CD4-positive, alpha-beta memory T cell (primary cell): ENCODE measurements around the gene MYBPH. TPM values are rescaled to one million over a fixed set of nuclear protein-coding genes. Genes with fewer than 3 reads are reported as not detected.

Source experiments
- CTCF ChIA-PET: fragments of 350-600 bp; sonication (Branson Sonifier 250); formaldehyde crosslinking; loops from one replicate; lab custom pipeline; 2021; ENCODE audit warnings: inconsistent platforms; ENCODE audit not compliant: partially characterized antibody; lab: Charles Lee
- POLR2A ChIA-PET: fragments of 350-600 bp; sonication (Branson Sonifier 250); formaldehyde crosslinking; loops from one replicate; lab custom pipeline; 2021; ENCODE audit not compliant: partially characterized antibody; lab: Charles Lee
- DNase-seq, 5 donors: peaks; one replicate each; pipeline versions ENCODE4 v3.0.0 to v3.0.0-alpha.2; 2020 to 2022; ENCODE audit warnings: mixed read lengths in 1 of 5
- H3K27ac ChIP-seq: one replicate; pipeline ENCODE4 v1.7.0; 2013; ENCODE audit warnings: low read depth, low read length
- H3K27me3 ChIP-seq: 2 replicates; pipeline ENCODE4 v1.7.0; 2013; ENCODE audit warnings: mild to moderate bottlenecking, low read length, moderate library complexity; ENCODE audit not compliant: insufficient read depth
- H3K36me3 ChIP-seq: 2 replicates; pipeline ENCODE4 v1.7.0; 2013; ENCODE audit warnings: mild to moderate bottlenecking, low read length, moderate library complexity; ENCODE audit not compliant: insufficient read depth
- H3K4me1 ChIP-seq: 2 replicates; pipeline ENCODE4 v1.7.0; 2013; ENCODE audit warnings: mild to moderate bottlenecking, low read length, moderate library complexity; ENCODE audit not compliant: insufficient read depth
- H3K4me3 ChIP-seq, 2 donors: one replicate each; pipeline ENCODE4 v1.7.0; 2013; ENCODE audit warnings: low read length in 2 of 2, mild to moderate bottlenecking in 1 of 2
- H3K9me3 ChIP-seq, 2 donors: one replicate each; pipeline ENCODE4 v1.7.0; 2013; ENCODE audit warnings: low read length in 2 of 2, control low read depth in 1 of 2; ENCODE audit not compliant: control insufficient read depth in 1 of 2
- H3K27ac Mint-ChIP-seq, 7 donors: one replicate each; pipeline ENCODE4 v1.8.0; 2020 to 2021; ENCODE audit warnings: mixed read lengths in 7 of 7, mild to moderate bottlenecking in 6 of 7, inconsistent platforms in 3 of 7, moderate library complexity in 3 of 7
- H3K27me3 Mint-ChIP-seq, 2 donors: one replicate each; pipeline ENCODE4 v1.8.0; 2020 to 2021; ENCODE audit warnings: mixed read lengths in 2 of 2
- H3K36me3 Mint-ChIP-seq, 2 donors: one replicate each; pipeline ENCODE4 v1.8.0; 2020 to 2021; ENCODE audit warnings: mixed read lengths in 2 of 2, inconsistent platforms in 1 of 2, mild to moderate bottlenecking in 1 of 2
- H3K4me1 Mint-ChIP-seq, 4 donors: one replicate each; pipeline ENCODE4 v1.8.0; 2020 to 2021; ENCODE audit warnings: mixed read lengths in 4 of 4, mild to moderate bottlenecking in 1 of 4
- H3K4me3 Mint-ChIP-seq, 8 donors: one replicate each; pipeline ENCODE4 v1.8.0; 2020 to 2021; ENCODE audit warnings: mixed read lengths in 8 of 8, mild to moderate bottlenecking in 7 of 8, moderate library complexity in 6 of 8, inconsistent platforms in 3 of 8
- H3K9me3 Mint-ChIP-seq, 8 donors: one replicate each; pipeline ENCODE4 v1.8.0; 2020 to 2021; ENCODE audit warnings: mixed read lengths in 8 of 8, mild to moderate bottlenecking in 5 of 8, inconsistent platforms in 3 of 8, moderate library complexity in 1 of 8
- intact Hi-C: fragments of 100-400 bp; cut with micrococcal nuclease; formaldehyde crosslinking; loops from one replicate; pipeline ENCODE4 v1.15.1; 2023
- polyA plus RNA-seq, 2 donors: library from polyadenylated mRNA; unstranded; fragments of 300-500 nt; fragmentation: Illumina TruSeq; gene quantifications; one replicate each; pipeline ENCODE4 v1.2.3, GENCODE V29; 2021
- total RNA-seq, 2 experiments: library from RNA; stranded (reverse); gene quantifications; one replicate each; pipeline ENCODE4 v1.2.3, GENCODE V29; 2021

MYBPH gene
- total RNA-seq (not detected), polyA plus RNA-seq (not detected)

GRCh38 chr1:203175237-203175826 lies at the start of gene MYBPH:
Gene MYBPH (minus strand): TSS chr1:203175826. CDS start chr1:203175755, 71 bp downstream.
- H3K9me3 ChIP-seq, result no peaks in the 10 kb centered on the region
- no peaks in the 10 kb centered on the region for H3K4me1 Mint-ChIP-seq
- no peak for DNase-seq
- H3K27me3 ChIP-seq, result no peaks in the 10 kb centered on the region
- no peaks in the 10 kb centered on the region for H3K36me3 ChIP-seq
- no peaks in the 10 kb centered on the region for H3K4me1 ChIP-seq
- intact Hi-C loops, result no loop called here
- H3K27me3 Mint-ChIP-seq, result peaks cover 4 to 6% of the 10 kb centered on the region in 2 donors
- H3K4me3 ChIP-seq, result no peak within 1 kb of the TSS
- no peaks in the 10 kb centered on the region for H3K36me3 Mint-ChIP-seq
- H3K27ac Mint-ChIP-seq, result no peak within 1 kb of the TSS
- H3K9me3 Mint-ChIP-seq, result no peaks in the 10 kb centered on the region
- no peak within 1 kb of the TSS for H3K27ac ChIP-seq
- CTCF ChIA-PET, result interaction anchor here (1.1 kb wide), 1 partner anchor 36 kb away, joined by 3 read pairs; no protein-coding TSS in a partner anchor
- POLR2A ChIA-PET, result no interaction called here
- peak within 1 kb of the TSS in 1 of 8 donors; percentile 20 for H3K4me3 Mint-ChIP-seq

GRCh38 chr1:203225071-203225470 lies 49.4 kb upstream of the MYBPH start:
- POLR2A ChIA-PET, result no interaction called here
- H3K4me1 ChIP-seq, result no peaks in the 10 kb centered on the region

GRCh38 chr1:203223012-203223775 lies 47.6 kb upstream of the MYBPH start:
- H3K27ac Mint-ChIP-seq, result no peak overlapping the region

More at GRCh38 chr1:203225071-203225470, 49.4 kb upstream of the MYBPH start:
- H3K9me3 Mint-ChIP-seq, result no peaks in the 10 kb centered on the region
- Histone ChIP-seq H3K36me3 (no peaks in the 10 kb centered on the region), H3K9me3 (no peaks in the 10 kb centered on the region), H3K4me3 (no peak overlapping the region), H3K27ac (no peak overlapping the region), H3K27me3 (no peaks in the 10 kb centered on the region)
- DNase-seq, result no peak
- intact Hi-C loops, result no loop called here
- H3K27me3 Mint-ChIP-seq, result peaks cover 11 to 25% of the 10 kb centered on the region in 2 donors
- H3K4me1 Mint-ChIP-seq, result no peaks in the 10 kb centered on the region
- H3K4me3 Mint-ChIP-seq, result no peak overlapping the region
- no peak overlapping the region for H3K27ac Mint-ChIP-seq
- CTCF ChIA-PET, result interaction anchor here (1.3 kb wide), 1 partner anchor 9 kb away, joined by 6 read pairs; no protein-coding TSS in a partner anchor
- no peaks in the 10 kb centered on the region for H3K36me3 Mint-ChIP-seq

GRCh38 chr1:203219934-203220333 lies 44.3 kb upstream of the MYBPH start:
- Histone ChIP-seq H3K4me3 (no peak overlapping the region), H3K9me3 (no peaks in the 10 kb centered on the region), H3K4me1 (no peaks in the 10 kb centered on the region), H3K27me3 (no peaks in the 10 kb centered on the region), H3K36me3 (no peaks in the 10 kb centered on the region), H3K27ac (no peak overlapping the region)
- CTCF ChIA-PET, result interaction anchor here (2.4 to 6.7 kb wide), 2 partner anchors 8 to 179 kb away, joined by 7 to 89 read pairs; no protein-coding TSS in a partner anchor
- H3K4me3 Mint-ChIP-seq, result no peak overlapping the region
- H3K27me3 Mint-ChIP-seq, result peaks cover 8 to 12% of the 10 kb centered on the region in 2 donors
- peaks cover 0 to 6% (median 5%) of the 10 kb centered on the region in 4 donors for H3K4me1 Mint-ChIP-seq
- H3K9me3 Mint-ChIP-seq, result no peaks in the 10 kb centered on the region
- POLR2A ChIA-PET, result no interaction called here
- no peak for DNase-seq
- intact Hi-C loops, result no loop called here
- H3K27ac Mint-ChIP-seq, result no peak overlapping the region
- H3K36me3 Mint-ChIP-seq, result no peaks in the 10 kb centered on the region

More at GRCh38 chr1:203223012-203223775, 47.6 kb upstream of the MYBPH start:
- no peaks in the 10 kb centered on the region for H3K9me3 ChIP-seq
- H3K9me3 Mint-ChIP-seq, result no peaks in the 10 kb centered on the region
- H3K27me3 Mint-ChIP-seq, result peaks cover 9 to 17% of the 10 kb centered on the region in 2 donors
- no peaks in the 10 kb centered on the region for H3K36me3 Mint-ChIP-seq
- H3K27me3 ChIP-seq, result no peaks in the 10 kb centered on the region
- ChIA-PET CTCF (interaction anchor here (0.9 kb wide), 1 partner anchor 28 kb away, joined by 3 read pairs; no protein-coding TSS in a partner anchor), POLR2A (no interaction called here)
- intact Hi-C loops, result no loop called here
- no peak overlapping the region for H3K27ac ChIP-seq
- no peak overlapping the region for H3K4me3 Mint-ChIP-seq
- H3K4me3 ChIP-seq, result no peak overlapping the region
- no peaks in the 10 kb centered on the region for H3K36me3 ChIP-seq
- H3K4me1 Mint-ChIP-seq, result no peaks in the 10 kb centered on the region
- no peaks in the 10 kb centered on the region for H3K4me1 ChIP-seq
- no peak for DNase-seq

GRCh38 chr1:203219171-203219570 lies 43.5 kb upstream of the MYBPH start:
- intact Hi-C loops, result no loop called here
- H3K27me3 ChIP-seq, result no peaks in the 10 kb centered on the region
- H3K4me3 Mint-ChIP-seq, result no peak overlapping the region
- H3K36me3 Mint-ChIP-seq, result no peaks in the 10 kb centered on the region
- H3K4me1 Mint-ChIP-seq, result peaks cover 0 to 9% (median 5%) of the 10 kb centered on the region in 4 donors
- H3K27ac ChIP-seq, result no peak overlapping the region
- no peaks in the 10 kb centered on the region for H3K36me3 ChIP-seq
- no peaks in the 10 kb centered on the region for H3K9me3 ChIP-seq
- ChIA-PET POLR2A (no interaction called here), CTCF (interaction anchor here (6.7 kb wide), 1 partner anchor 178 kb away, joined by 89 read pairs; no protein-coding TSS in a partner anchor)
- peaks cover 8 to 12% of the 10 kb centered on the region in 2 donors for H3K27me3 Mint-ChIP-seq
- no peaks in the 10 kb centered on the region for H3K4me1 ChIP-seq
- H3K27ac Mint-ChIP-seq, result no peak overlapping the region
- H3K9me3 Mint-ChIP-seq, result no peaks in the 10 kb centered on the region
- no peak for DNase-seq
- H3K4me3 ChIP-seq, result no peak overlapping the region

- no peaks in the 10 kb centered on the region for H3K9me3 Mint-ChIP-seq
- intact Hi-C loops, result no loop called here
- H3K4me1 Mint-ChIP-seq, result peaks cover 0 to 9% (median 5%) of the 10 kb centered on the region in 4 donors
- H3K27me3 Mint-ChIP-seq, result peaks cover 8 to 10% of the 10 kb centered on the region in 2 donors
- DNase-seq, result no peak
- Histone ChIP-seq H3K27ac (no peak overlapping the region), H3K27me3 (no peaks in the 10 kb centered on the region), H3K9me3 (no peaks in the 10 kb centered on the region), H3K36me3 (no peaks in the 10 kb centered on the region), H3K4me1 (no peaks in the 10 kb centered on the region), H3K4me3 (no peak overlapping the region)
- no peak overlapping the region for H3K4me3 Mint-ChIP-seq
- ChIA-PET CTCF (interaction anchor here (1.3 to 6.7 kb wide), 4 partner anchors 10 to 176 kb away, joined by 3 to 89 read pairs (median 9); no protein-coding TSS in a partner anchor), POLR2A (no interaction called here)
- H3K36me3 Mint-ChIP-seq, result no peaks in the 10 kb centered on the region
- no peak overlapping the region for H3K27ac Mint-ChIP-seq
Measured at GRCh38 chr1:203217668-203218067, 42.0 kb upstream of the MYBPH start.

- Histone ChIP-seq H3K27ac (no peak overlapping the region), H3K27me3 (no peaks in the 10 kb centered on the region), H3K4me3 (no peak overlapping the region), H3K36me3 (no peaks in the 10 kb centered on the region), H3K9me3 (no peaks in the 10 kb centered on the region), H3K4me1 (no peaks in the 10 kb centered on the region)
- no peak overlapping the region for H3K27ac Mint-ChIP-seq
- DNase-seq, result no peak
- CTCF ChIA-PET, result interaction anchor here (0.9 to 6.7 kb wide), 8 partner anchors 10 to 176 kb away, joined by 3 to 89 read pairs (median 9); no protein-coding TSS in a partner anchor
- peaks cover 0 to 9% (median 5%) of the 10 kb centered on the region in 4 donors for H3K4me1 Mint-ChIP-seq
- intact Hi-C loops, result no loop called here
- H3K27me3 Mint-ChIP-seq, result peaks cover 8 to 10% of the 10 kb centered on the region in 2 donors
- no peak overlapping the region for H3K4me3 Mint-ChIP-seq
- no peaks in the 10 kb centered on the region for H3K36me3 Mint-ChIP-seq
- no peaks in the 10 kb centered on the region for H3K9me3 Mint-ChIP-seq
- POLR2A ChIA-PET, result no interaction called here
Measured at GRCh38 chr1:203217139-203217655, 41.6 kb upstream of the MYBPH start.
